Smooth muscle cell (in vitro differentiated cells): Measurements from ENCODE around the gene BRI3BP. TPM values are rescaled to one million over a fixed set of nuclear protein-coding genes. Genes with fewer than 3 reads are reported as not detected.
"Not testable (repeated sequence)": the region's sequence is repeated elsewhere in the genome, so short reads cannot be mapped to it uniquely, and the experiment has no call there.

ENCODE experiments used
- DNase-seq: peaks from one replicate; lab custom pipeline; 2025; ENCODE audit not compliant: unreplicated experiment; lab: John Stamatoyannopoulos, UW
- H2AFZ ChIP-seq: fragments of 200-600 bp; sonication (generic); 2 replicates; pipeline ENCODE4 v1.6.0; 2016; ENCODE audit warnings: antibody characterized with exemption, low read depth, mild to moderate bottlenecking
- H3F3A ChIP-seq: fragments of 200-600 bp; sonication (generic); 2 replicates; pipeline ENCODE4 v1.6.0; 2017; ENCODE audit warnings: antibody characterized with exemption, low read depth
- H3K27ac ChIP-seq: fragments of 200-600 bp; sonication (generic); 2 replicates; pipeline ENCODE4 v1.5.1; 2016; ENCODE audit warnings: low read depth, mild to moderate bottlenecking
- H3K27me3 ChIP-seq: fragments of 200-600 bp; sonication (generic); 2 replicates; pipeline ENCODE4 v1.6.1; 2016; ENCODE audit warnings: low read depth, mild to moderate bottlenecking
- H3K36me3 ChIP-seq: fragments of 200-600 bp; sonication (generic); 2 replicates; pipeline ENCODE4 v1.5.1; 2016; ENCODE audit warnings: low read depth
- H3K4me1 ChIP-seq: fragments of 200-600 bp; sonication (generic); 2 replicates; pipeline ENCODE4 v1.5.1; 2016; ENCODE audit warnings: low read depth
- H3K4me2 ChIP-seq: fragments of 200-600 bp; sonication (generic); 2 replicates; pipeline ENCODE4 v1.6.0; 2016; ENCODE audit warnings: mild to moderate bottlenecking
- H3K4me3 ChIP-seq: fragments of 200-600 bp; sonication (generic); 2 replicates; pipeline ENCODE4 v1.5.1; 2016; ENCODE audit warnings: mild to moderate bottlenecking
- H3K79me2 ChIP-seq: fragments of 200-600 bp; sonication (generic); 2 replicates; pipeline ENCODE4 v1.6.0; 2016; ENCODE audit warnings: low read depth, mild to moderate bottlenecking
- H3K9ac ChIP-seq: fragments of 200-600 bp; sonication (generic); 2 replicates; pipeline ENCODE4 v1.6.0; 2016; ENCODE audit warnings: low read depth
- H3K9me3 ChIP-seq: fragments of 200-600 bp; sonication (generic); replicated peaks from 2 replicates; pipeline ENCODE4 v1.5.1; 2016; ENCODE audit warnings: low read depth
- H4K20me1 ChIP-seq: fragments of 200-600 bp; sonication (generic); 2 replicates; pipeline ENCODE4 v1.6.0; 2016; ENCODE audit warnings: low read depth
- CTCF ChIP-seq: fragments of 200-600 bp; sonication (generic); IDR thresholded peaks from 2 replicates; pipeline ENCODE4 v1.5.1; 2017; ENCODE audit warnings: borderline replicate concordance, mild to moderate bottlenecking, antibody characterized with exemption; ENCODE audit not compliant: insufficient read depth, poor library complexity, severe bottlenecking
- WGBS: methylation state at CpG from one replicate; pipeline ENCODE4 v1.1.7; 2016; ENCODE audit warnings: low lambda C conversion rate; 5-methylcytosine and 5-hydroxymethylcytosine counted together
- polyA plus RNA-seq: library from polyadenylated mRNA; unstranded; fragments of >200 nt; fragmentation: Nextera tagmentation; extraction: Ambion mirVana; gene quantifications from 2 replicates; pipeline ENCODE4 v1.2.1, GENCODE V29; 2016
- total RNA-seq: library from RNA; depleted of rRNA; stranded (reverse); fragments of >200 nt; gene quantifications from 2 replicates; pipeline ENCODE4 v1.2.3, GENCODE V29; 2014

Gene BRI3BP
- total and polyA plus RNA-seq, 2 experiments from 2014 or later, result 1.2 to 1.8 TPM

GRCh38 chr12:125056306-125056705 is 62.9 kb downstream of the BRI3BP start:
- TF ChIP-seq CTCF, result no peak

GRCh38 chr12:125057708-125058107 is 64.3 kb downstream of the BRI3BP start:
- Histone ChIP-seq H3K4me1 (no peaks in the 10 kb centered on the region), H2AFZ (no peak overlapping the region), H3K36me3 (no peaks in the 10 kb centered on the region), H3F3A (no peaks in the 10 kb centered on the region), H3K4me2 (no peak overlapping the region), H3K9ac (no peak overlapping the region), H3K27ac (no peak overlapping the region), H3K27me3 (no peaks in the 10 kb centered on the region), H4K20me1 (no peaks in the 10 kb centered on the region), H3K9me3 (no peaks in the 10 kb centered on the region), H3K79me2 (no peaks in the 10 kb centered on the region), H3K4me3 (no peak overlapping the region)
- WGBS, result 93% methylated on average over 5 of the region's 5 CpGs
- DNase-seq, result no peak
- TF ChIP-seq CTCF, result no peak

More at GRCh38 chr12:125056306-125056705, 62.9 kb downstream of the BRI3BP start:
- WGBS, result 89% methylated on average over 14 of the region's 14 CpGs
- Histone ChIP-seq H3K27me3 (no peaks in the 10 kb centered on the region), H3K9me3 (no peaks in the 10 kb centered on the region), H3K4me1 (no peaks in the 10 kb centered on the region), H3K36me3 (no peaks in the 10 kb centered on the region), H3K4me3 (no peak overlapping the region), H3K4me2 (no peak overlapping the region), H4K20me1 (no peaks in the 10 kb centered on the region), H3K27ac (no peak overlapping the region), H3K79me2 (no peaks in the 10 kb centered on the region), H3K9ac (no peak overlapping the region), H2AFZ (no peak overlapping the region), H3F3A (no peaks in the 10 kb centered on the region)
- DNase-seq, result no peak

GRCh38 chr12:125061229-125061628 is 67.8 kb downstream of the BRI3BP start:
- no peak overlapping the region for H3K4me3 ChIP-seq
- H3K79me2 ChIP-seq, result peaks cover 5% of the 10 kb centered on the region
- no peaks in the 10 kb centered on the region for H3F3A ChIP-seq
- no peak for TF ChIP-seq CTCF
- no peak overlapping the region for H3K9ac ChIP-seq
- no peak for DNase-seq
- WGBS, result 97% methylated on average over 3 of the region's 3 CpGs
- H4K20me1 ChIP-seq, result no peaks in the 10 kb centered on the region
- no peak overlapping the region for H2AFZ ChIP-seq
- no peaks in the 10 kb centered on the region for H3K9me3 ChIP-seq
- no peak overlapping the region for H3K4me2 ChIP-seq
- no peak overlapping the region for H3K27ac ChIP-seq
- peaks cover 4% of the 10 kb centered on the region for H3K27me3 ChIP-seq
- H3K4me1 ChIP-seq, result no peaks in the 10 kb centered on the region
- no peaks in the 10 kb centered on the region for H3K36me3 ChIP-seq

GRCh38 chr12:125063522-125063921 is 70.1 kb downstream of the BRI3BP start:
- H2AFZ ChIP-seq, H3K9me3 ChIP-seq, H3K36me3 ChIP-seq, H3K79me2 ChIP-seq, H3K9ac ChIP-seq, H3K4me2 ChIP-seq, DNase-seq, H3K4me3 ChIP-seq, H3F3A ChIP-seq, H3K27ac ChIP-seq, H3K27me3 ChIP-seq, H3K4me1 ChIP-seq: not testable (repeated sequence)
- peaks cover 23% of the 10 kb centered on the region for H4K20me1 ChIP-seq
- 86% methylated on average over 4 of the region's 4 CpGs for WGBS
